AG04450 (cell line): ENCODE data around the gene ZBTB7C. TPM values are rescaled to one million over a fixed set of nuclear protein-coding genes. Genes with fewer than 3 reads are reported as not detected.

Source experiments
- CTCF ChIA-PET: fragments of 300-600, 350-600 bp; formaldehyde crosslinking; extraction: SDS; loops from one replicate; lab custom pipeline; 2022; ENCODE audit warnings: antibody characterized with exemption, inconsistent platforms; lab: Charles Lee
- POLR2A ChIA-PET: fragments of 350-600 bp; formaldehyde crosslinking; extraction: SDS; loops from one replicate; lab custom pipeline; 2021; ENCODE audit warnings: antibody characterized with exemption, inconsistent platforms; lab: Yijun Ruan, JAX
- DNase-seq: peaks from one replicate; pipeline ENCODE4 v3.0.0-alpha.2; 2011; ENCODE audit warnings: low read depth, low spot score
- H3K27ac ChIP-seq: one replicate; pipeline ENCODE4 v1.5.1; 2012; ENCODE audit warnings: low read depth, low read length, control low read depth
- H3K27me3 ChIP-seq: one replicate; pipeline ENCODE4 v1.6.0; 2012; ENCODE audit warnings: low read length; ENCODE audit not compliant: control insufficient read depth, insufficient read depth
- H3K4me3 ChIP-seq: 2 replicates; pipeline ENCODE4 v1.5.1; 2011; ENCODE audit warnings: mild to moderate bottlenecking, low read depth, low read length, control low read depth
- H3K9me3 ChIP-seq: 2 replicates; pipeline ENCODE4 v1.5.1; 2012; ENCODE audit warnings: low read length; ENCODE audit not compliant: control insufficient read depth, insufficient read depth
- CTCF ChIP-seq: IDR thresholded peaks from 2 replicates; pipeline ENCODE4 v1.5.1; 2011; ENCODE audit warnings: low read depth, low read length, control low read depth, inconsistent platforms
- polyA plus RNA-seq: library from polyadenylated mRNA; depleted of rRNA; stranded (reverse); fragments of >200 nt; gene quantifications from 2 replicates; pipeline ENCODE4 v1.2.3, GENCODE V29; 2011

Gene ZBTB7C
- polyA plus RNA-seq, 1 experiment = not detected

GRCh38 chr18:48031641-48032040, 377.5 kb downstream of the ZBTB7C start:
- Histone ChIP-seq H3K27ac (no peak overlapping the region), H3K27me3 (peaks cover 9% of the 10 kb centered on the region), H3K9me3 (no peaks in the 10 kb centered on the region), H3K4me3 (no peak overlapping the region)
- no peak for TF ChIP-seq CTCF
- DNase-seq = no peak
- POLR2A ChIA-PET = no interaction called here
- CTCF ChIA-PET = interaction anchor here (0.7 kb wide), 1 partner anchor 96 kb away, joined by 4 read pairs; no protein-coding TSS in a partner anchor

- ChIA-PET CTCF (interaction anchor here (0.8 to 1.8 kb wide), 8 partner anchors 10 to 438 kb away, joined by 3 to 15 read pairs (median 3); no protein-coding TSS in a partner anchor), POLR2A (no interaction called here)
- Histone ChIP-seq H3K4me3 (no peak overlapping the region), H3K9me3 (no peaks in the 10 kb centered on the region), H3K27ac (no peak overlapping the region), H3K27me3 (peaks cover 8% of the 10 kb centered on the region)
- TF ChIP-seq CTCF = peak; percentile 69
- no peak for DNase-seq
Measured at GRCh38 chr18:48030616-48031480, 378.3 kb downstream of the ZBTB7C start.

DNA sequence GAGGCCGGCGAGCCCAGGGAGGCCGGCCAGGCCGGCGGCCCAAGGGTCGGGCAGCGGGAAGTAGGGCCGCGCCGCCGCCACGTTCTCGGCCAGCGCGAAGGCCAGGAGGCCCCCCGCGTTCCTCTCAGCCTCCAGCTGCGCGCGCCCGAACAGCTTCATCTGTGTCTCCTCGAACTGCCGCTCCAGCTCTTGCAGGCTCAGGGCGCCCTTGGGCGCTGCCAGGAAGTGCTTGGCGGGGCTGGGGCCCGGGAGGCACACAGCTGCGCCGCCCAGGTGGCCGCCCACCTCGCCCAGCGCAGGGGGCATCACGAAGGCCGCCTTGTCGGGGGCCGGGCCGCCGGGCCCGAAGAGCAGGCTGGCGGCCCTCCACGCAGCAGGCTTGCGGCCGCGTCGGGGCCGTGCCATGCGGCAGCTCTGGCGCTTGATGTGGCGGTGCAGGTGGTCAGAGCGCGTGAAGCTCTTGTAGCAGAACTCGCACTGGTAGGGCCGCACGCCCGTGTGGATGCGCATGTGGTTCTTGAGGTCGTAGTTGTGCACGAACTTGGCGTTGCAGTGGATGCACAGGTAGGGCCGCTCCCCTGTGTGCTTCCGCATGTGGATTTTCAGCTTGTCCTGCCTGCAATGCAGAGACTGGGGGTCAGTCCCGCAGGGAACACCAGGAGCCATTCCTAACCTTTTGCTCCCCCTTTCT, 379.7 kb downstream of the ZBTB7C start:
- H3K4me3 ChIP-seq = no peak overlapping the region
- no peaks in the 10 kb centered on the region for H3K9me3 ChIP-seq
- H3K27me3 ChIP-seq = peaks cover 5% of the 10 kb centered on the region
- no peak for TF ChIP-seq CTCF
- no peak overlapping the region for H3K27ac ChIP-seq
- POLR2A ChIA-PET = no interaction called here
- DNase-seq = no peak
- CTCF ChIA-PET = interaction anchor here (1.1 to 1.8 kb wide), 3 partner anchors 32 to 439 kb away, joined by 3 to 15 read pairs (median 4); no protein-coding TSS in a partner anchor

GRCh38 chr18:48028696-48029095, 380.5 kb downstream of the ZBTB7C start:
- no peak for TF ChIP-seq CTCF
- H3K27me3 ChIP-seq = peaks cover 5% of the 10 kb centered on the region
- CTCF ChIA-PET = interaction anchor here (1.1 kb wide), 1 partner anchor 31 kb away, joined by 3 read pairs; no protein-coding TSS in a partner anchor
- no peak overlapping the region for H3K27ac ChIP-seq
- no peaks in the 10 kb centered on the region for H3K9me3 ChIP-seq
- no peak overlapping the region for H3K4me3 ChIP-seq
- POLR2A ChIA-PET = no interaction called here
- no peak for DNase-seq
